Activated naive CD8-positive, alpha-beta T cell treated with anti-CD3 and anti-CD28 coated beads, Interleukin-2, amount 50 U/mL, for 16 hours (primary cell): ENCODE results near the gene E4F1.
"Not testable (repeated sequence)": the region's sequence is repeated elsewhere in the genome, so short reads cannot be mapped to it uniquely, and the experiment has no call there.

Experiments used
- DNase-seq: peaks from one replicate; pipeline ENCODE4 v3.0.0-alpha.2; 2020; ENCODE audit warnings: low read depth, low spot score

Gene E4F1

GRCh38 chr16:2190002-2190658 lies 33.3 kb upstream of the E4F1 start:
- DNase-seq: no peak

GRCh38 chr16:2190659-2191445 lies 32.5 kb upstream of the E4F1 start:
- DNase-seq: no peak

- DNase-seq: no peak
These were observed 32.0 kb upstream of the E4F1 start for GRCh38 chr16:2191446-2191706.

GRCh38 chr16:2194166-2194834 lies 29.1 kb upstream of the E4F1 start:
- DNase-seq: no peak

GRCh38 chr16:2194852-2195321 lies 28.5 kb upstream of the E4F1 start:
- DNase-seq: no peak

- DNase-seq: no peak
These were observed 27.8 kb upstream of the E4F1 start for GRCh38 chr16:2195322-2196161.

GRCh38 chr16:2196162-2196980 lies 27.0 kb upstream of the E4F1 start, which contains the start of gene CASKIN1:
CASKIN1 (minus strand) TSS chr16:2196605; CDS start chr16:2196432, 173 bp downstream.
- DNase-seq: no peak

GRCh38 chr16:2196981-2197511 lies 26.3 kb upstream of the E4F1 start:
- DNase-seq: no peak

GRCh38 chr16:2197765-2198164 lies 25.6 kb upstream of the E4F1 start:
- DNase-seq: no peak

GRCh38 chr16:2198283-2198682 lies 25.1 kb upstream of the E4F1 start:
- no peak for DNase-seq

- DNase-seq: no peak
These were observed 24.3 kb upstream of the E4F1 start for GRCh38 chr16:2199095-2199494.

GRCh38 chr16:2199621-2200139 lies 23.7 kb upstream of the E4F1 start:
- DNase-seq: no peak

GRCh38 chr16:2200313-2200712 lies 23.1 kb upstream of the E4F1 start:
- DNase-seq: no peak

GRCh38 chr16:2203119-2203688 lies 20.2 kb upstream of the E4F1 start:
- not testable (repeated sequence) for DNase-seq

GRCh38 chr16:2204416-2205103 lies 18.8 kb upstream of the E4F1 start:
- no peak for DNase-seq

- peak; percentile 75 for DNase-seq
These were observed 18.1 kb upstream of the E4F1 start, which contains the start of gene MLST8 for GRCh38 chr16:2205104-2205966. MLST8 (plus strand) TSS chr16:2205454; CDS start chr16:2206086, 632 bp downstream.

GRCh38 chr16:2205967-2206313 lies 17.5 kb upstream of the E4F1 start:
- DNase-seq: no peak

GRCh38 chr16:2206420-2206779 lies 17.0 kb upstream of the E4F1 start:
- DNase-seq: no peak
